ENCODE data around the gene SFMBT1. TPM values are rescaled to one million over a fixed set of nuclear protein-coding genes. Genes with fewer than 3 reads are reported as not detected.

Gene SFMBT1
- polyA plus RNA-seq, 2 of the 4 experiments (the other 2 are of a cell fraction) = 7.0 to 9.9 TPM

- TF ChIP-seq FOSB (CRISPR knock-in tag; IDR thresholded peaks at IDR 0.05) (no peak), HDAC2 (IDR thresholded peaks at IDR 0.05) (no peak), MAX (IDR thresholded peaks at IDR 0.05) (no peak), JUNB (IDR thresholded peaks at IDR 0.05) (no peak)
Observed at GRCh38 chr3:53008932-53009331, 36.9 kb downstream of the SFMBT1 start (continued).

- Histone ChIP-seq H3K4me3 (no peak overlapping the region), H3K27ac (no peak overlapping the region), H3K4me1 (peaks cover 8% of the 10 kb centered on the region; the same call in 1 of the 3 replicates), H3K9me3 (no peaks in the 10 kb centered on the region), H3K4me2 (no peak overlapping the region)
- no peak for FAIRE-seq
- DNase-seq (ENCODE audit: low read depth in 1 of 2, low spot score in 1 of 2) = no peak
- 91% methylated on average over 12 of the region's 12 CpGs for WGBS (ENCODE audit: missing lambda C conversion rate)
- CTCF ChIA-PET = interaction anchor here (1.2 kb wide), 1 partner anchor 11 kb away, joined by 6 read pairs; no protein-coding TSS in a partner anchor
- POLR2A ChIA-PET = no interaction called here
- TF ChIP-seq POLR2AphosphoS2 (conservative IDR thresholded peaks at IDR 0.05; ENCODE audit: low read length) = no peak
- TF ChIP-seq MYC (IDR thresholded peaks at IDR 0.05; ENCODE audit: borderline replicate concordance, low read length) = no peak
- TF ChIP-seq ZSCAN20 (CRISPR knock-in tag; IDR thresholded peaks at IDR 0.05) = no peak
- no peak for TF ChIP-seq E2F6 (IDR thresholded peaks at IDR 0.05; ENCODE audit: borderline replicate concordance, low read depth)
- no peak for TF ChIP-seq USF2 (IDR thresholded peaks at IDR 0.05)
- ATAC-seq = no peak
Observed at GRCh38 chr3:53005854-53006513, 39.9 kb downstream of the SFMBT1 start.

GRCh38 chr3:53005338-53005737 lies 40.5 kb downstream of the SFMBT1 start:
- TF ChIP-seq PHF8 (IDR thresholded peaks at IDR 0.05; ENCODE audit: borderline replicate concordance, low read depth) (no peak), MAFK (IDR thresholded peaks at IDR 0.05; ENCODE audit: partially characterized antibody) (no peak), KDM1A (IDR thresholded peaks at IDR 0.05; ENCODE audit: low read depth) (no peak), MYC (IDR thresholded peaks at IDR 0.05; ENCODE audit: borderline replicate concordance, low read length) (no peak), RNF2 (IDR thresholded peaks at IDR 0.05; ENCODE audit: borderline replicate concordance, low read depth) (no peak), SMC3 (IDR thresholded peaks at IDR 0.05) (no peak), POLR2AphosphoS2 (conservative IDR thresholded peaks at IDR 0.05; ENCODE audit: low read length) (no peak), CBX8 (IDR thresholded peaks at IDR 0.05) (no peak), E2F6 (IDR thresholded peaks at IDR 0.05; ENCODE audit: borderline replicate concordance, low read depth) (no peak), USF2 (IDR thresholded peaks at IDR 0.05) (no peak), EHMT2 (IDR thresholded peaks at IDR 0.05; ENCODE audit: low read depth) (no peak), ZC3H11A (IDR thresholded peaks at IDR 0.05) (no peak), BHLHE40 (IDR thresholded peaks at IDR 0.05; ENCODE audit: low read depth, low read length) (no peak), ZNF302 (CRISPR knock-in tag; IDR thresholded peaks at IDR 0.05) (no peak)
- Histone ChIP-seq H3K9me3 (no peaks in the 10 kb centered on the region), H3K27ac (no peak overlapping the region), H3K4me1 (peaks cover 8% of the 10 kb centered on the region; the same call in 1 of the 3 replicates), H3K4me2 (no peak overlapping the region), H3K4me3 (no peak overlapping the region)
- no peak for DNase-seq (ENCODE audit: low read depth in 1 of 2, low spot score in 1 of 2)
- FAIRE-seq = no peak
- ChIA-PET POLR2A (no interaction called here), CTCF (interaction anchor here (1.2 kb wide), 1 partner anchor 10 kb away, joined by 6 read pairs; no protein-coding TSS in a partner anchor)
- no peak for ATAC-seq
- 94% methylated on average over 3 of the region's 3 CpGs for WGBS (ENCODE audit: missing lambda C conversion rate)
